ENCODE measurements around the gene ANKRD13A. TPM values are rescaled to one million over a fixed set of nuclear protein-coding genes. Genes with fewer than 3 reads are reported as not detected.

The ANKRD13A gene
- total RNA-seq, 1 donor from 2014 or later, result 37.6 TPM

- no peaks in the 10 kb centered on the region for H3K36me3 Mint-ChIP-seq (ENCODE audit: low read depth)
- H3K27me3 Mint-ChIP-seq (ENCODE audit: low read depth), result peaks cover 16% of the 10 kb centered on the region
- no peak overlapping the region for H3K27ac Mint-ChIP-seq (ENCODE audit: unreplicated experiment)
- DNase-seq (ENCODE audit: low spot score), result no peak
- no peak overlapping the region for H3K4me3 Mint-ChIP-seq (ENCODE audit: unreplicated experiment)
- H3K4me1 Mint-ChIP-seq (ENCODE audit: low read depth), result no peaks in the 10 kb centered on the region
- no peaks in the 10 kb centered on the region for H3K9me3 Mint-ChIP-seq (ENCODE audit: low read depth)
- TF ChIP-seq, protein P1, sequence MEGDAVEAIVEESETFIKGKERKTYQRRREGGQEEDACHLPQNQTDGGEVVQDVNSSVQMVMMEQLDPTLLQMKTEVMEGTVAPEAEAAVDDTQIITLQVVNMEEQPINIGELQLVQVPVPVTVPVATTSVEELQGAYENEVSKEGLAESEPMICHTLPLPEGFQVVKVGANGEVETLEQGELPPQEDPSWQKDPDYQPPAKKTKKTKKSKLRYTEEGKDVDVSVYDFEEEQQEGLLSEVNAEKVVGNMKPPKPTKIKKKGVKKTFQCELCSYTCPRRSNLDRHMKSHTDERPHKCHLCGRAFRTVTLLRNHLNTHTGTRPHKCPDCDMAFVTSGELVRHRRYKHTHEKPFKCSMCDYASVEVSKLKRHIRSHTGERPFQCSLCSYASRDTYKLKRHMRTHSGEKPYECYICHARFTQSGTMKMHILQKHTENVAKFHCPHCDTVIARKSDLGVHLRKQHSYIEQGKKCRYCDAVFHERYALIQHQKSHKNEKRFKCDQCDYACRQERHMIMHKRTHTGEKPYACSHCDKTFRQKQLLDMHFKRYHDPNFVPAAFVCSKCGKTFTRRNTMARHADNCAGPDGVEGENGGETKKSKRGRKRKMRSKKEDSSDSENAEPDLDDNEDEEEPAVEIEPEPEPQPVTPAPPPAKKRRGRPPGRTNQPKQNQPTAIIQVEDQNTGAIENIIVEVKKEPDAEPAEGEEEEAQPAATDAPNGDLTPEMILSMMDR (IDR thresholded peaks at IDR 0.05), result no peak
Measured at GRCh38 chr12:110088936-110089335, 89.7 kb downstream of the ANKRD13A start.

Other genes with a start within 250 kb of the ANKRD13A start
- gene TRPV4, start 166.0 kb upstream of the ANKRD13A start, total RNA-seq, result 1.2 to 2.2 TPM (median 1.8 TPM) in 3 replicates
- 38.7 to 40.7 TPM (median 40.5 TPM) in 3 replicates for gene GLTP, start 118.9 kb upstream of the ANKRD13A start, total RNA-seq
- gene TCHP, start 99.2 kb upstream of the ANKRD13A start, total RNA-seq, result 9.8 to 12.6 TPM (median 11.7 TPM) in 3 replicates
- gene GIT2, start 3.1 kb upstream of the ANKRD13A start, total RNA-seq, result 35.4 to 48.6 TPM (median 38.1 TPM) in 3 replicates
- 7.2 to 9.9 TPM (median 8.2 TPM) in 3 replicates for gene C12orf76, start 49.1 kb downstream of the ANKRD13A start, total RNA-seq
- 8.6 to 10.9 TPM (median 8.9 TPM) in 3 replicates for gene IFT81, start 124.9 kb downstream of the ANKRD13A start, total RNA-seq